ENCODE data around the gene SHBG. TPM values are rescaled to one million over a fixed set of nuclear protein-coding genes. Genes with fewer than 3 reads are reported as not detected.

The SHBG gene
- polyA plus RNA-seq, 1 donor, result 2.8 TPM

GRCh38 chr17:7646457-7646856 is 16.5 kb downstream of the SHBG start:
- DNase-seq, result no peak

DNA sequence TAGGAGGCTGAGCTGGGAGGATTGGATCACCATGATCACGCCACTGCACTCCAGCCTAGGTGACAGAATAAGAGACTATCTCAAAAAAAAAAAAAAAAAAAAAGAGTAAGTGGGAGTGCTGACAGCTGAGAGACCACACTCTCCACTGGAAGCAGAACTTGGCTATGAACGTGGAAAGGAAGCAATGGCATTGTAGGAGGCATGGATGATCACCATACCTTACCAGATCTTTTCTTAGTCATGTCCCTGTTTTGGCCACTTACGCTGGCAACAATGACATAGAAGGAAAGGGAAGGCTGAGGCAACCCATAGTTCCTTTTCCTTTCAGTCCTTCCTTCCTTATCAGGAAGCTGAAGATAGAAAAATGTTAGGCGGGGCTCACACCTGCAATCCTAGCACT is 17.1 kb downstream of the SHBG start:
- no peak for DNase-seq

DNA sequence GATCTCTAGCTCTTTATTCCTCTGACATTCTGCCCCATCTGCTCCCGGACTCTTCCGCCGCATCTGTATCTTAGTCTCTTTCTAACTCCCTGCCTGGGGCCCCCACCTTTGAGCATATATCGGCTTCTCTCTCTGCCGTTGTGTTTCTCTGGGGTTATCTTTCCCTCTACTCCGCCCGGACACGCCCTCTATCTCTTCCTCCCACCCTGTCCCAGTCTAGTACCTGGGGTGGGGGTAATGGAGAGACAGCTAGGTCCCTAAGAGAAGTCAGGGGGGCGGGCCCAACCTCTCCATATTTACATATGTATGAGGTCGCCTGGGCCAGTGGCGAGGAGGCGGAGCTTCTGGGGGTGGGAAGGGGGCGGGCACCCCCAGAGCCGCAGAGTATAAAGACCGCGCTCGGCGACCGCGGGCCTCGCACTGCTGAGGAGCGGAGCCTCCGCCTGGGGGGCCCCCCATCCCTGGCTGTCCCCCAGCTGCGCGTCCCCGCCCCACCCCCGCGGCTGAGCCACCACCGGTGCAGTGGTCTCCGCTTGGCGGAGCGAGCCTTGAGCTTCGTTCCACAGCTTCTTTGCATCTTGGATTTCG is 20.7 kb downstream of the SHBG start, which contains the start of gene ATP1B2:
TSS of gene ATP1B2 (plus strand) at position 418 of the 588 bp plus-strand sequence. CDS start 593 bp downstream, outside the sequence.
- DNase-seq, result peak; percentile 75

DNA sequence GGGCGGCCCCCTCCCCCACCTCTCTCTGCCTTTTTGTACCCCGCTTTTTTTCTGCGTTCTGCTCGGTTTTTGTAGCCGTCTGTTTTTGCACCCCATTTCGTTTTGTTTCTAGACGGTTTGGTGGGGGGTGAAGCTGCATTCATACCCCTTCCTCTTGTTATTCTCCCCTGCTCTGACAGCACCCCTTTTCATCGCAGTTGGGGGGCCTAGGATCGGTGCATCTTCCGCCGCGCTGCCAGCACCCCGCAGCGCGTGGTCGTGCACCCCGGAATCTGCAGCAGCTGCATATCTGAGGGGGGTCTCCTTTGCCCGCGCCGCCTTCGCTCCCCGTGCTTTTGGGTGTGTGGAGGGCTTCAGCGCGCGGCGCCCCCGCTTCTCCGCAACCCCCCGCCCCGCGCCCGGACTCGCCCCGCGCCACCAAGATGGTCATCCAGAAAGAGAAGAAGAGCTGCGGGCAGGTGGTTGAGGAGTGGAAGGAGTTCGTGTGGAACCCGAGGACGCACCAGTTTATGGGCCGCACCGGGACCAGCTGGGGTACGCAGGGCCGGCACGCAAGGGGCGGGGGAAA is 21.2 kb downstream of the SHBG start:
- no peak for DNase-seq

- peak; percentile 80 for DNase-seq
Measured at GRCh38 chr17:7651665-7652387, 21.9 kb downstream of the SHBG start.

DNA sequence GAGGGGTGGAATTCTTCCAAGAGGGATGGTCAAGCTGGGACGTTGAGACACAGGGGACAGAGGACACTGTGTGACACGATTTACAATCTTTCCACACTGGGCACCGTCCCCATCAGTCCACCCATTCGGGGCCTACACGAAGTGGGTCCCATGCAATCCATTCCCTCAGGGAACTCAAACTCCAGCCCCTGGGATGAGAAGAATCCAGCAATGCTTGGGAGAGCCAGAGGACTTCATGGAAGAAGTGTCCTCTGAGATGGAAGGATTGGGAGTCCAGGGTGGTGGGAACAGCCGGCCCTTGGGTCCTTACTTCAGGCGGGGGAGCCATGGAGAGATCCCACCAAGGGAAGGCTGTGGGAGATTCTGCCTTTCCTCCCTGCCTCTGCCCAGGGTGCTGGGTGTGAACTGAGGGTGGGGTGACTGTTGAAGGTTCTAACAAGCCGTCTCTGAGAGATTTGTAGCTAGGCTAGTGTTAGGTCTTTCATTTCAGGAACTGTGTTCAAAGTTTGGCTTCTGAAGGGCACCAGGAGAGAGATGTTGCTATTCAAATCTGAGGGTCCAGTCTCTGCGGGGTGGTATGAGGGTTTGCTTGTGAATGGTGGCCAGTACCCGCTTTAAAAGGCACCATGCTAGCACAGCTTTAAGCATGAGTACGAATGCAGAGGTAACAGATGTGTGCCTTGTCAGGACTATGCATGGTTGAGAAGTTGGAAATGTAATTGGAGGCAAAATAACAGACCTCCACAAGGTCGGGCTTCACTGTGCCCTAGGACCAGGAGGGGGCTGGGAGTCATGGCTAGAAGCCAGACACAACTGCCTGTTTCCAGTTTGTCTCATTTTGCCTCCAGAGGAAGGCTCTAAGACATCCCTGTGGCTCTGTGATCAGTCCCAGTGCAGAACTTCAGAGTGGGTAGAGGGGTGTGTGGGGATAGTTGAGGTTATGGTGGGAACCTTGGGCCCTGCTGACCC is 22.7 kb downstream of the SHBG start:
- DNase-seq, result no peak

GRCh38 chr17:7654832-7655540 is 25.1 kb downstream of the SHBG start:
- DNase-seq, result no peak

DNA sequence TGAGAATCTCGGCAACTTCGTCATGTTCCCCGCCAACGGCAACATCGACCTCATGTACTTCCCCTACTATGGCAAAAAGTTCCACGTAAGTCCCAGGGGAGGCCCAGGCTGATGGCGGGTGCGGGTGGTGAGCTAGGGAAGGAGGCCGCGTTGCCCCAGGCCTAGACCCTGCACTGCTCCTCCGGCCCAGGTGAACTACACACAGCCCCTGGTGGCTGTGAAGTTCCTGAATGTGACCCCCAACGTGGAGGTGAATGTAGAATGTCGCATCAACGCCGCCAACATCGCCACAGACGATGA is 25.6 kb downstream of the SHBG start:
- no peak for DNase-seq

DNA sequence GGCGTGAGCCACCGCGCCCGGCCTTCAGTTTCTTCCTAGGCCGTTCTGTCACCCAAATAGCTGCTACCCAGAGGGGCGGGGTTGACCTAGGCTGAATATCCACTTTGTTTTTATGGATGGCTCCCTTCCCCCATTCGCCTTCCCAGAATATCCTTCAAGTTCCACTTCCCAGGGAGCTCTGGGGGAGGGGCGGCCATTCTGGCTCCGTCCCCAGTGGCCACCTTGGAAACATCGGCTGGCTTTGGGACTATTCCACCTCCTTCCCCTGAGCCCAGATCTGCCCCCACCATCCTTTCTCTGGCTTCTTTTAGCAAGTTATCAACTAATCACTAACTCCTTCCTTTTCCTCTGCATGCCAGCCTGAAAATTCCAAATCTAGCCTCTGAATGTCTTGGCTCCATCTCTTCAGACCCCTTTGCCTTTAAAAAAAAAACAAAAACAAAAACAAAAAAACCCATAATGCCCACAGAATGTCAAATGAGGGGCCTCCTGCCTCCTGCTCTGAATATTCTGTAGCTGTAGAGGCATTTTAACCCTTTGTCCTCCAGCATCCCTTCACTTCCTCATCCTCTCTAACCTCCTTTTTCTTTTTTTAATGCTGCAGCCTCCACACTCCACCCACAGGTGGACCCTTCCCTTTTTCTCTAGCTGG is 27.1 kb downstream of the SHBG start:
- peak; percentile 72 for DNase-seq

GRCh38 chr17:7667656-7668406 is 37.9 kb downstream of the SHBG start:
- DNase-seq, result no peak

- DNase-seq, result no peak
Measured at GRCh38 chr17:7668482-7668881, 38.5 kb downstream of the SHBG start.

DNA sequence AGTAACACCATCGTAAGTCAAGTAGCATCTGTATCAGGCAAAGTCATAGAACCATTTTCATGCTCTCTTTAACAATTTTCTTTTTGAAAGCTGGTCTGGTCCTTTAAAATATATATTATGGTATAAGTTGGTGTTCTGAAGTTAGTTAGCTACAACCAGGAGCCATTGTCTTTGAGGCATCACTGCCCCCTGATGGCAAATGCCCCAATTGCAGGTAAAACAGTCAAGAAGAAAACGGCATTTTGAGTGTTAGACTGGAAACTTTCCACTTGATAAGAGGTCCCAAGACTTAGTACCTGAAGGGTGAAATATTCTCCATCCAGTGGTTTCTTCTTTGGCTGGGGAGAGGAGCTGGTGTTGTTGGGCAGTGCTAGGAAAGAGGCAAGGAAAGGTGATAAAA is 43.3 kb downstream of the SHBG start:
- no peak for DNase-seq

- DNase-seq, result no peak
Measured at GRCh38 chr17:7674934-7675333, 45.0 kb downstream of the SHBG start.

DNA sequence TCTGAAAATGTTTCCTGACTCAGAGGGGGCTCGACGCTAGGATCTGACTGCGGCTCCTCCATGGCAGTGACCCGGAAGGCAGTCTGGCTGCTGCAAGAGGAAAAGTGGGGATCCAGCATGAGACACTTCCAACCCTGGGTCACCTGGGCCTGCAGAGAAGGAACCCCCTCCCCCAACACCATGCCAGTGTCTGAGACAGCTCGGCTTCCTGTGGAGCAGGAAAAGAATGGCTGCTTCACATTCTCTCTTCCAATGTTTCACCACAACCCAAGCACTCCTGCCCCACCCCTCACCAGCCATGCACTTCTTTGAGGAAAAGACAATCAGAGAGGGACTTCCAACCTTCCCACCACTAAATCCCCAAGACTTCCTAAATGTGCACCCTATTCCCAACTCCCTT is 46.6 kb downstream of the SHBG start:
- no peak for DNase-seq

GRCh38 chr17:7677388-7678067 is 47.6 kb downstream of the SHBG start:
- no peak for DNase-seq

Other genes with a start within 250 kb of the SHBG start
- gene TNK1, start 249.0 kb upstream of the SHBG start, polyA plus RNA-seq (ENCODE audit: insufficient read length), result 5.5 TPM
- 27.8 TPM for gene PLSCR3, start 235.6 kb upstream of the SHBG start, polyA plus RNA-seq (ENCODE audit: insufficient read length)
- 74.9 TPM for gene TMEM256, start 226.0 kb upstream of the SHBG start, polyA plus RNA-seq (ENCODE audit: insufficient read length)
- 28.1 TPM for gene NLGN2, start 222.3 kb upstream of the SHBG start, polyA plus RNA-seq (ENCODE audit: insufficient read length)
- gene SPEM1, start 209.8 kb upstream of the SHBG start, polyA plus RNA-seq (ENCODE audit: insufficient read length), result not detected
- gene SPEM2, start 204.5 kb upstream of the SHBG start, polyA plus RNA-seq (ENCODE audit: insufficient read length), result not detected
- gene SPEM3, start 201.3 kb upstream of the SHBG start, polyA plus RNA-seq (ENCODE audit: insufficient read length), result not detected
- 4.4 TPM for gene TMEM102, start 194.7 kb upstream of the SHBG start, polyA plus RNA-seq (ENCODE audit: insufficient read length)
- 6.1 TPM for gene FGF11, start 190.6 kb upstream of the SHBG start, polyA plus RNA-seq (ENCODE audit: insufficient read length)
- gene CHRNB1, start 185.1 kb upstream of the SHBG start, polyA plus RNA-seq (ENCODE audit: insufficient read length), result 10.5 TPM
- 39.3 TPM for gene ZBTB4, start 150.5 kb upstream of the SHBG start, polyA plus RNA-seq (ENCODE audit: insufficient read length)
- gene SLC35G6, start 148.7 kb upstream of the SHBG start, polyA plus RNA-seq (ENCODE audit: insufficient read length), result 0.45 TPM
- 141 TPM for gene POLR2A, start 145.8 kb upstream of the SHBG start, polyA plus RNA-seq (ENCODE audit: insufficient read length)
- 17.7 TPM for gene TNFSF12, start 81.1 kb upstream of the SHBG start, polyA plus RNA-seq (ENCODE audit: insufficient read length)
- gene TNFSF13, start 71.4 kb upstream of the SHBG start, polyA plus RNA-seq (ENCODE audit: insufficient read length), result 13.2 TPM
- gene SENP3, start 68.2 kb upstream of the SHBG start, polyA plus RNA-seq (ENCODE audit: insufficient read length), result 90.9 TPM
- gene CD68, start 50.5 kb upstream of the SHBG start, polyA plus RNA-seq (ENCODE audit: insufficient read length), result 56.8 TPM
- gene MPDU1, start 46.3 kb upstream of the SHBG start, polyA plus RNA-seq (ENCODE audit: insufficient read length), result 119 TPM
- 3.0 TPM for gene SOX15, start 40.0 kb upstream of the SHBG start, polyA plus RNA-seq (ENCODE audit: insufficient read length)
- 54.8 TPM for gene FXR2, start 15.2 kb upstream of the SHBG start, polyA plus RNA-seq (ENCODE audit: insufficient read length)
- gene SAT2, start 2.3 kb upstream of the SHBG start, polyA plus RNA-seq (ENCODE audit: insufficient read length), result 136 TPM
- 20.5 TPM for gene ATP1B2, start 20.8 kb downstream of the SHBG start, polyA plus RNA-seq (ENCODE audit: insufficient read length)
- 76.3 TPM for gene TP53, start 57.4 kb downstream of the SHBG start, polyA plus RNA-seq (ENCODE audit: insufficient read length)
- gene WRAP53, start 58.3 kb downstream of the SHBG start, polyA plus RNA-seq (ENCODE audit: insufficient read length), result 13.1 TPM
- gene EFNB3, start 75.1 kb downstream of the SHBG start, polyA plus RNA-seq (ENCODE audit: insufficient read length), result 21.3 TPM
- gene DNAH2, start 87.6 kb downstream of the SHBG start, polyA plus RNA-seq (ENCODE audit: insufficient read length), result 0.52 TPM
- gene KDM6B, start 204.1 kb downstream of the SHBG start, polyA plus RNA-seq (ENCODE audit: insufficient read length), result 20.5 TPM
- 18.3 TPM for gene TMEM88, start 224.9 kb downstream of the SHBG start, polyA plus RNA-seq (ENCODE audit: insufficient read length)
- gene NAA38, start 227.4 kb downstream of the SHBG start, polyA plus RNA-seq (ENCODE audit: insufficient read length), result 70.0 TPM
- gene CYB5D1, start 227.9 kb downstream of the SHBG start, polyA plus RNA-seq (ENCODE audit: insufficient read length), result 29.7 TPM